KMS-11 (cell line): Measurements from ENCODE around the gene DMD.

Experiments used
- H2AFZ ChIP-seq: fragments of 200-600 bp; sonication (generic); 2 replicates; pipeline ENCODE4 v1.6.1; 2016; ENCODE audit warnings: antibody characterized with exemption, mixed run types, low read depth
- H3K27ac ChIP-seq: fragments of 200-600 bp; sonication (generic); 2 replicates; pipeline ENCODE4 v1.6.1; 2016; ENCODE audit warnings: mild to moderate bottlenecking, mixed run types
- H3K27me3 ChIP-seq: fragments of 200-600 bp; sonication (generic); 2 replicates; pipeline ENCODE4 v1.6.1; 2017; ENCODE audit warnings: mild to moderate bottlenecking, low read depth, mixed run types, moderate library complexity; ENCODE audit not compliant: insufficient read depth
- H3K36me3 ChIP-seq: fragments of 200-600 bp; sonication (generic); 2 replicates; pipeline ENCODE4 v1.6.1; 2017; ENCODE audit warnings: mild to moderate bottlenecking, mixed run types; ENCODE audit not compliant: insufficient read depth
- H3K4me1 ChIP-seq: fragments of 200-600 bp; sonication (generic); 2 replicates; pipeline ENCODE4 v1.6.1; 2016; ENCODE audit warnings: mild to moderate bottlenecking, low read depth, mixed run types; ENCODE audit not compliant: poor library complexity, severe bottlenecking
- H3K4me2 ChIP-seq: fragments of 200-600 bp; sonication (generic); 2 replicates; pipeline ENCODE4 v1.7.0; 2016; ENCODE audit warnings: mild to moderate bottlenecking, mixed run types
- H3K4me3 ChIP-seq: fragments of 200-600 bp; sonication (generic); IDR thresholded peaks from 2 replicates; pipeline ENCODE4 v1.6.1; 2017; ENCODE audit warnings: low read depth, low read length, mixed read lengths; ENCODE audit not compliant: insufficient read depth
- H3K79me2 ChIP-seq: fragments of 200-600 bp; sonication (generic); 2 replicates; pipeline ENCODE4 v1.6.1; 2016; ENCODE audit warnings: low read depth, mixed run types; ENCODE audit not compliant: insufficient read depth
- H3K9ac ChIP-seq: fragments of 200-600 bp; sonication (generic); 2 replicates; pipeline ENCODE4 v1.6.1; 2016; ENCODE audit warnings: mild to moderate bottlenecking, mixed run types
- H4K20me1 ChIP-seq: fragments of 200-600 bp; sonication (generic); 2 replicates; pipeline ENCODE4 v1.6.1; 2016; ENCODE audit warnings: mild to moderate bottlenecking, mixed run types; ENCODE audit not compliant: insufficient read depth
- TF ChIP-seq, protein P1 (sequence below): fragments of 200-600 bp; sonication (generic); conservative IDR thresholded peaks from 2 replicates; pipeline ENCODE4 v1.6.1; 2017; ENCODE audit warnings: low read depth, mild to moderate bottlenecking, antibody characterized with exemption, low read length, moderate library complexity, mixed read lengths

Gene DMD

GRCh38 chrX:31074522-31074921 is 2136.8 kb downstream of the DMD start:
- H3K9ac ChIP-seq: no peak overlapping the region
- H4K20me1 ChIP-seq: no peaks in the 10 kb centered on the region
- H3K4me1 ChIP-seq: peaks cover 17% of the 10 kb centered on the region
- no peaks in the 10 kb centered on the region for H3K27me3 ChIP-seq
- TF ChIP-seq, protein P1, sequence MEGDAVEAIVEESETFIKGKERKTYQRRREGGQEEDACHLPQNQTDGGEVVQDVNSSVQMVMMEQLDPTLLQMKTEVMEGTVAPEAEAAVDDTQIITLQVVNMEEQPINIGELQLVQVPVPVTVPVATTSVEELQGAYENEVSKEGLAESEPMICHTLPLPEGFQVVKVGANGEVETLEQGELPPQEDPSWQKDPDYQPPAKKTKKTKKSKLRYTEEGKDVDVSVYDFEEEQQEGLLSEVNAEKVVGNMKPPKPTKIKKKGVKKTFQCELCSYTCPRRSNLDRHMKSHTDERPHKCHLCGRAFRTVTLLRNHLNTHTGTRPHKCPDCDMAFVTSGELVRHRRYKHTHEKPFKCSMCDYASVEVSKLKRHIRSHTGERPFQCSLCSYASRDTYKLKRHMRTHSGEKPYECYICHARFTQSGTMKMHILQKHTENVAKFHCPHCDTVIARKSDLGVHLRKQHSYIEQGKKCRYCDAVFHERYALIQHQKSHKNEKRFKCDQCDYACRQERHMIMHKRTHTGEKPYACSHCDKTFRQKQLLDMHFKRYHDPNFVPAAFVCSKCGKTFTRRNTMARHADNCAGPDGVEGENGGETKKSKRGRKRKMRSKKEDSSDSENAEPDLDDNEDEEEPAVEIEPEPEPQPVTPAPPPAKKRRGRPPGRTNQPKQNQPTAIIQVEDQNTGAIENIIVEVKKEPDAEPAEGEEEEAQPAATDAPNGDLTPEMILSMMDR: no peak
- H3K36me3 ChIP-seq: no peaks in the 10 kb centered on the region
- H3K27ac ChIP-seq: no peak overlapping the region
- H3K4me3 ChIP-seq: no peak overlapping the region
- no peak overlapping the region for H2AFZ ChIP-seq
- no peak overlapping the region for H3K4me2 ChIP-seq
- no peaks in the 10 kb centered on the region for H3K79me2 ChIP-seq

DNA sequence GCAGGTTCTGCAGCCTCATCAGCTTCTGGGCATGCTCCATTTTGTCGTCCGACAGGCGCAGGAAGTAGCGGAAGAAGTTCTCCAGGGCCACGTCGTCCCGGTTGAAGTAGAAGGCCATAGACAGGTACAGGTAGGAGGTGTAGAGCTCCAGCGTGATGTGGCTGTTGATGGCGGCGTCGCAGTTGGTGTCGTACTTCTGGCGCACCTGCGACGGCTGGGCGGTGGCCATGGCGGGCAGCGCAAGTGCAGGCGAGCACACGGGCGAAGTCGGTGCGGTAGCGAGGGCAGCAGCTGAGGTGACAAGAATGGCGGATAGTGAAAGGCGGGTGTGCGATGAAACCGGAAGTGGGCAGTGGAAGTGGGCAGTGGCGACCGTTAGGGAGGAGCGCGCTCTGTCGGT is 2139.6 kb downstream of the DMD start, which contains the start of gene FTHL17:
TSS of gene FTHL17 (minus strand) at position 317 of the 400 bp plus-strand sequence. CDS start at position 229, 88 bp downstream.
- Histone ChIP-seq H3K36me3 (no peaks in the 10 kb centered on the region), H3K27me3 (no peaks in the 10 kb centered on the region), H3K4me3 (no peak within 1 kb of the TSS), H3K79me2 (no peaks in the 10 kb centered on the region), H4K20me1 (no peaks in the 10 kb centered on the region), H3K9ac (no peak within 1 kb of the TSS), H3K27ac (no peak within 1 kb of the TSS), H2AFZ (no peak within 1 kb of the TSS), H3K4me1 (peaks cover 30% of the 10 kb centered on the region), H3K4me2 (no peak within 1 kb of the TSS)
- TF ChIP-seq, protein P1: no peak

DNA sequence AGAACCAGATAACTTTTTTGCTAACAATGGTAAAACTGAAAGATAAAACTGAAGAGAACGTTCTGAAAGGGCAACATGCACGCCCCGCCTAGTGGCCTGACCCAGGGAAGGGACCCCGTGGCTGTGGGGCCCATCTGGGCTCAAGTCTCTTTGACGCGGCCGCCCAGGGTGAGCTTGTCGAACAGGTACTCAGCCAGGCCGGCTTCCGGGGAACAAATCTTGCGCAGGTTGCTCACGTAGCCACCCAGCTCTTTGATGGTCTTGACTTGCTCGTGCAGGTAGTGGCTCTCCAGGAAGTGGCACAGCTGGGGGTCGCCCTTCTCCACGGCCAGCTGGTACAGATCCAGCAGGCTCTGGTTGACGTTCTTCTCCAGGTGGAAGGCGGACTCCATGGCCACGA is 2140.1 kb downstream of the DMD start:
- no peak overlapping the region for H3K4me3 ChIP-seq

DNA sequence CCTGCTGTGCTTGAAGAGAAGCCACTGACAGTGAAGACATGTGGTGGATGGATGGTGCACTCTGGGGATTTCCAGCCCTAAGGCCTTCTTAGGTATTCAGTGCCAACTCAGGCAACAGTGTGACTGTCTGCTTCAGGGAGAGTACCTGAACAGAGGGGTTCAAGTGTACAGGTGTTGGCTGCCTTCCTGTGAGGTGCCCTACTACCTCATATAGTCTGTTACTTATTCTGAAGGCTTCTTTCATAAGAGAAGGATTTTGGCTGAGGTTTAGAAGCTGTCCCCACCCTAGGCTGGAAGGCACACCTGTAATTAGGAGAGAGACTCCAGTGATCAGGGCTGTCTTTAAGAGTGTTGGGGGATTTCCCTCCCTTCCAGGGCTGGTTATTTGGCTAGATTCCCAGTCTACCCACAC is 2141.3 kb downstream of the DMD start:
- Histone ChIP-seq H3K9ac (no peak overlapping the region; the same call in 1 of the 2 replicates), H4K20me1 (no peaks in the 10 kb centered on the region), H3K36me3 (no peaks in the 10 kb centered on the region), H3K27me3 (no peaks in the 10 kb centered on the region), H3K4me3 (no peak overlapping the region), H3K79me2 (no peaks in the 10 kb centered on the region), H3K4me1 (peaks cover 30% of the 10 kb centered on the region), H3K27ac (peak overlapping the region; percentile 55), H2AFZ (peak overlapping the region; percentile 12; the same call in 1 of the 2 replicates), H3K4me2 (peak overlapping the region; percentile 60)
- TF ChIP-seq, protein P1: no peak

More for the DNA sequence above, 2140.1 kb downstream of the DMD start:
- Histone ChIP-seq H3K4me2 (no peak overlapping the region), H3K79me2 (no peaks in the 10 kb centered on the region), H4K20me1 (no peaks in the 10 kb centered on the region), H3K9ac (no peak overlapping the region), H3K36me3 (no peaks in the 10 kb centered on the region), H3K27ac (no peak overlapping the region), H2AFZ (no peak overlapping the region), H3K27me3 (no peaks in the 10 kb centered on the region), H3K4me1 (peaks cover 30% of the 10 kb centered on the region)
- TF ChIP-seq, protein P1: no peak
